ENCODE measurements around the gene KIAA1549. TPM values are rescaled to one million over a fixed set of nuclear protein-coding genes. Genes with fewer than 3 reads are reported as not detected.
"Not testable (repeated sequence)": the region's sequence is repeated elsewhere in the genome, so short reads cannot be mapped to it uniquely, and the experiment has no call there.

KIAA1549 gene
- 5.7 TPM for total RNA-seq

DNA sequence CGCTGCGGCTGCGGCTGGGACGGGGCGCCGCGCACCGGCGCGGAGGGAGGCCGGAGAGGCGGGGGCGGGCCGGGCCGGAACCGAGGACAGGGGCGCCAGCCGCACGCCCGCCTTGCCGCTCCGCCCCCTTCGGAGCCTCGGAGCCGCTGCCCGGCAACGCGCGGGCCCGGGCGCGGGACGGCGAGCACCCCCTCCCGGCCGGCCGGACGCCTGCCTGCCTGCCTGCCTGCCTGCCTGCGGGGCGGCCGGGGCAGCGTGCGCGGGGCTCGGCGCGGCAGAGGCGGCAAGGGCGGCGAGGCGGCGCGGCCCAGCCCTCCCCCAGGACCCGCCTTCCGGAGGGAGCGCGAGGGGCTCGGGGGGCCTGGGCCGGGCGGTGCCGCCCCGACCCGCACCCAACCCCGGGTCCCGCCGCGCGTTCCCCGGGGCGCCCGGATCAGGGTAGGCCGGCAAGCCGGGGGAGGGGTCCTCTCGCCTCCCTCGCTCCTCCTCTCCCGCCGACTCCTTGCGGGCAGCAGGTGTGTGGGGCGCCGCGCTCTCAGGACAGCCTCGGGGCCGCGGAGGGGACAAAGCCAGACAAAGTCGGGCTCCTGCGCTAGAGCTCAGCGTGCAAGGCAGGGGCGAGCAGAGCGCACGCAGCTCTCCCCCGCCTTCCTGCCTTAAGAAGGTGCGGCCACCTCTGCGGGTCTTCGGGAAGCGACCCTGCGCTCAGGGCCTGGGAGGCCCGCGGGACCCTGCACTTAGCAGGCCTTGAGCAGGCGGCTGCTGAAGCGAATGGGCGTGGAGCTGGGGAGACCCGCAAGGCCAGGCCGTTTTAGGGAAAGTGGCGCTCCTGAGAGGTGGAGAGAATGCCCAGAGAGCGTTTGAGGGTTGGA lies at the start of gene KIAA1549:
KIAA1549 (minus strand) TSS at position 58 of the 872 bp plus-strand sequence. CDS start 120 bp downstream, outside the sequence.
- DNase-seq (ENCODE audit: low spot score) = peak; percentile 53

DNA sequence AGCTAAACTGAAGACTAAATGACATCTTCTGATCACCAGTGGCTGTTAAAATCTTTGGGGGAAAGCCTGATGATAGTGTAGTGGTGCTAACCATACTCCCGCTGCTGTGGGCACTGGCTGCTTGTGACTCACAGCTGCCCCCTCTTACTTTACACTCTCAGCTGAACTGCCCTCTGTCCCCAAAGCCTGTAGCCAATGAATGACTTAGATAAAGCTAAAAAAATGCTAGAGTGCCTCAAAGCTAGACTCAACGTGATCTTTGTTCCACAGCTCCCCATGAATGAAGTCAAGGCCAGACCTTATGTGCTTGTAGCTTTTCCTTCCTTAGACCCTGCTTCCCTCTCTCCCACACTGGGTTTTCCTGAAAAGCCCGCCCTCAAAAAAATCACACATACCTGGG lies 48.2 kb upstream of the KIAA1549 start:
- no peak for DNase-seq (ENCODE audit: low spot score)

DNA sequence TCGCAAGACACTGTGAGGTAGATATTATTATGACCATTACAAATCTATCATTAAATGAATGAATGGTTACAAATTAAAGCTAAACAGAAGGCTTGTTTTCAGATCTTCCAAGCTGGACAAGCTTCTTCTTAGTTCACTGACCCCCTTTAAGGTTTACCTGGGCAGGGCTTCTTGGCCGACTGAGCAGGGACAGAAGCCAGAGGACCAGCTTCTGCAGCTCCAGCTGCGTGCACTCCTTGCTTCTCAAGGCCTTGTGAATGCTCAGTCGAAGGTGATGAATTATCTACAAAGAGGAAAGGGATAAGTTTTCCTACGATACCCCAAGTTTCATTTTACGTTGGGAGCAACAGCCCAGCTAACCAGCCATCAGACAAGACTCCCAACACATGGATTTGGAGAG lies 45.4 kb upstream of the KIAA1549 start:
- no peak for DNase-seq (ENCODE audit: low spot score)

DNA sequence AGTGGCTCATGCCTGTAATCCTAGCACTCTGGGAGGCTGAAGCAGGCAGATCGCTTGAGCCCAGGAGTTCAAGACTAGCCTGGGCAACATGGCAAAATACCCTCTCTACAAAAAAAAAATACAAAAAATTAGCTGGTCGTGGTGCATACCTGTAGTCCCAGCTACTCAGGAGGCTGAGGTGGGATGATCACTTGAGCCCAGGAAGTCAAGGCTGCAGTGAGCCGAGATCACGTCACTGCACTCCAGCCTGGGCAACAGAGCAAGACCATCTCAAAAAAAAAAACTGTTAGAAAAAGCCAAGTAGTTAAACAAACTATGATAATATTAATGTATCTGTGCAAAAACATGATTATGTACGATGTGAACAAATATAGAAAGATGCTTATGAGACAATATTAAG lies 44.7 kb upstream of the KIAA1549 start:
- not testable (repeated sequence) for DNase-seq (ENCODE audit: low spot score)

DNA sequence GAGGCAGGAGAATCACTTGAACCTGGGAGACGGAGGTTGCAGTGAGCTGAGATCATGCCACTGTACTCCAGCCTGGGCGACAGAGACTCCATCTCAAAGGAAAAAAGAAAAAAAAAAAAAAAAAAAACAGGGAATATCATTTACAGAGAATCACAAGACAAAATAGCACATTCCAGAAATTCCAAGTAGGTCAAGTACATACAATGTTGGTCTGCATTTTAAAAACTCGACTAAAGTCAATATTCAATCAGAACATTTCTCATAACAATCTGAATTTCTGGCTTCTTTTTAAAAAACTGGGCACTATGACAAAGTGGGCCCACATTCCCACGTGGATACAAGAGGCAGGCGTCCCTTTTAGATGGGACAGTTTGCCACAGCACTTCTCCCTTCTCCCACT lies 41.9 kb upstream of the KIAA1549 start:
- DNase-seq (ENCODE audit: low spot score) = no peak

DNA sequence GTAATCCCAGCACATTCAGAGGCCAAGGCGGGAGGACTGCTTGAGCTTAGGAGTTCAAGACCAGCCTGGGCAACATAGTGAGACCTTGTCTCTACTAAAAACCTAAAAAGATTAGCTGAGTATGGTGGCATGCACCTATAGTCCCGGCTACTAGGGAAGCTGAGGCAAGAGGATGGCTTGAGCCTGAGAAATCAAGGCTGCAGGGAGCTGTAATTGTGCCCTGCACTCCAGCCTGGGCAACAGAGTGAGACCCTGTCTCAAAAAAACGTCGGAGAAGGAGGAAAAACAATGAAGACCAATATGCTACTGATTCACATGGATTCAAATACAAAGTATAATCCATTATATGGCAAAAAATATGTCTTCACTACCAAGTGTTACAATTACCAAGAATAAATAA lies 41.1 kb upstream of the KIAA1549 start:
- no peak for DNase-seq (ENCODE audit: low spot score)

DNA sequence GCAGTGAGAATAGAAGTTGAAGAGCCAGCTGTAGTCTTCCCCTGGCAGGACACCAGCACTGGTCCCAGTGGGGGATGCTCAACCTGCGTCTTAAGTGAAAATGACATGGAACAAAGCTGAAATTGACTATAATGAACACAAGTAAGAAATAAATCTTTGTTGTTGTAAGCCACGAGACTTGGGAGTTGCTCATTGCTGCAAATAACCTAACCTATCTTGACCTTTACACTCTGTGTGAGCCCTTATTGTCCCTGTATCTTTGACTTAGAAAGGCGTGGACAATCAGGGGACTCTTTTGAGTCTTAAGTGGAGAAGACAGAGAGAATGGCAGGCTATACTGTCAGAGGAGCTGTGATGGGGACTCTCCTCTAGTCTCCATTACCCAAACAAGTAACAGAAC lies 37.7 kb upstream of the KIAA1549 start:
- DNase-seq (ENCODE audit: low spot score) = no peak

DNA sequence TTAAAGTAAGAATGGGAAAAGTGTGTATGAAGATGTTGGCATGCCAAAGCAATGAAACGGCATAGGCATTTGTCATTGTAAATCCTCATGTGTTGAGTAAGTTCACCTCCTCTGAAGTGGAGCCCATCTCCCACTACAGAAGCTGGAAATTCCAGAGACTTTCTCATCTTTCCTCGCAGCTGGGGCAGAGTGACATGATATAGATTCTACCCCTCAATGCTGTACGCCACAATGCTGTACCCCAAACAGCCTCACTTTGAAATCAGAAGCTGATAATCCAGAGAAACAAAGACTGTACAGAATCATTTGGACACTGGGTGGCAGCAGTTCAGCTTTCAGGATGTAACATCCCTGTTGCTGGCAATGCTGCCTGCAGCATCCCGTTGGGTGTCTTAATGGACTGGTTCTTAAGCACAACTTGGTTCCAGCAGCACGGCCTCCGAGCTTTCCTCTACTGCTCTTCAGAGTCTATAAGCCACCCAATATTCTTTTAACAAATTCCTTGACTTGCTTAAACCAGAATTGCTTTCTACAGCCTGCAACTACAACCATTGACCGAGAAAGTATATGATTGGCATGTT lies 35.8 kb upstream of the KIAA1549 start:
- DNase-seq (ENCODE audit: low spot score) = peak; percentile 72

DNA sequence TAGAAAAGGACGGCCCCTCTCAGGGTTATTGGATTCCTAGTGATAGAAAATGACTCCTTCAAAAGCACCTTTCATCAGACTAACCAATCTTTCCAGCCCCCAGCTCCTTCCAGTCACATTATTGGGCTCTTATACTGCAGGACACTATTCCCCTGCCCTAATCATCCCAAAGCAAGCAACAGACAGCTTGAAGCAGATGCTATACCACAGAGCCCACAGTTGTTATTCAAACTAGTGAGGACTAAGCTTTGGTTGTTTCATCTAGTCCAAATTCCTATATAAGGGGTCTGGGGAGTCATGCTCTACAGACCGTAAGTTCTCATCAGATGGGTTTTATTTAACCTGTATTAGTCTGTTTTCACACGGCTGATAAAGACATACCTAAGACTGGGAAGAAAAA lies 30.2 kb upstream of the KIAA1549 start:
- no peak for DNase-seq (ENCODE audit: low spot score)

DNA sequence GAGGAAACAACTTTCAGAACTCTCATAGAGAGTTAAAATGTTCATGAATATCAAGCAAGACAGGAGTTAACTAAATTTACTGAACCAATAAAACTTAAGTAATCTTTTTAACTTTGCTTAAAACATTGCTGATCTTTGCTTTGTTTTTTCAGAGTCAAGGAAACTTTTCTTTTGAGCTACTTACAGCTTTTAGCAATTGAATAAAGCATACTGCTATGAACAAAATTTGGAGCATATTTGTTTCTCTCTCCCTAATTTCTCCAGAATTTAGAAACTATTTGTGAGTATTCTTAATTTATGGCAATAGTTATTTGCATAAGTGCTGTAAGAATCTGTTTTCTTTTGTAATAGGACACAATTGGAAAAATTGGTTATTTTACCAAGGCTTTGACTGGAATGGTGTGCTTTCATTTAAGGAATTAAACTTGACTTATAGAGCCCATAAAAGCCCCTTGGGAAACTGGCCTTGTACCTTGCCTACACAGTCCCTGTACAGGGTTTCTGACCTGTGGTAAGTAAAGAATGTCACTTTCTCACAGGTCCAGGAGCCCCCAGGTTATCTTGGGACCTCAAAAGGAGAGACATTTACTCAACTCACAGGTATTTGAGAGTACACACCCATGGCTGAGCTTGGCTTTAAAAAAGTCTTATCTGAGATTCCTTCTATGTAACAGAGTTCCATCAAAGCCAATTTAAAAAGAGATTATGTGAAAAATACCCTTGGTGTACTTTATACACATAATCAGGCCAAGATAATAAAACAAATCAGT lies 23.3 kb upstream of the KIAA1549 start:
- no peak for DNase-seq (ENCODE audit: low spot score)

DNA sequence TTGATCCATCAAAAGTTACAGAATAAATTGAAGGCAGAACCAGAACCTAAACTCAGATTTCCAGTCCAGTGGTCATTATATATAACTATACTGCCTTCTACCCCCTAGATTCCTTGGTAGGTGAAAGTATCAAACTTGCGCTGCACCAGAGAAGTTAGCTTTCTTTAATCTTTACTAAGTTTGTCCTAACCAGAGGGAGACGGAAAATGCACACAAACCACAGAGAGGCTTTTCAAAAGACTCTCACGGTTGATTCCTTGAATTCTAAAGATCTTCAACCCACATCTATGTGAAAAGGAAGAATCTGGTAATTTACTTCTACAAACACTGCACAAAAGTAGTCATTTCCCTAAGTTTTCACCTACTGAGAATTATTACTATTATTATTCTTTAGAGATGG lies 18.2 kb upstream of the KIAA1549 start:
- DNase-seq (ENCODE audit: low spot score) = no peak

DNA sequence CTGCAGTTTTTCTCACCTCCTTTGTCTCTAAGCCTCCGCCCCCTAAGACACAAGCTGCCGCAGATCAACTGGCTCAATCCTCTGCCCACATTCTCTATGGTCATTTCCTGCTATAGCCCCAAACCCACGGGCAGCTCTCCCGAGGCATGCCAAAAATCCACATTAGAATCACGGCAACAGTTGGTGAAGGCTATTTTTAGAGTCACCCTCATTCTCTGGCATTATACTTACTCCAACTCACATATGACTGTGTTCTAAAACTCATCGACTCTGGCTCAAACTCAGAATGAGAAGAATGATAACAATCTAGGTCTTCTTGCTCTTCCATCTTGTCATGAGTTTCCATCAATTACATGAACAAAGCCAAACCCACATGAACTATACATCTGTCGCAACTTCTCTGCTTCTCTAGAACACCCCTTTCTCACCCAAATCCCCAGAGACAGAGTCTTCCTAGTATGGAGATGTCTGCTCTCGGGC lies 10.9 kb upstream of the KIAA1549 start:
- DNase-seq (ENCODE audit: low spot score) = no peak

DNA sequence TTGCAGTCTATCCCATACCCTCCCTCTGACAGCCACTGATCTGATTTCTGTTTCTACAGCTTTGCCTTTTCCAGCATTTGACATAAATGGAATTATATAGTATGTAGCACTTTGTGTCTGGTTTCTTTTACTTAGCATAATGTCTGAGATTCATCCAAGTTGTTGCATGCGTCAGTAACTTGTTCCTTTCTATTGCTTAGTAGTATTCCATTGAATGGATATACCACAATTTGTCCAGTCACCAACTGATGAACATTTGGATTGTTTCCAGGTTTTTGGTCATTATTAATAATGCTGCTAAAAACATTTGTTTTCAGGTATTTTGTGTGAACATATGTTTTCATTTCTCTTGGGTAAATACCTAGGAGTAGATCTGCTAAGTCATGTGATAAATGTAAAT lies 6.5 kb upstream of the KIAA1549 start:
- no peak for DNase-seq (ENCODE audit: low spot score)

DNA sequence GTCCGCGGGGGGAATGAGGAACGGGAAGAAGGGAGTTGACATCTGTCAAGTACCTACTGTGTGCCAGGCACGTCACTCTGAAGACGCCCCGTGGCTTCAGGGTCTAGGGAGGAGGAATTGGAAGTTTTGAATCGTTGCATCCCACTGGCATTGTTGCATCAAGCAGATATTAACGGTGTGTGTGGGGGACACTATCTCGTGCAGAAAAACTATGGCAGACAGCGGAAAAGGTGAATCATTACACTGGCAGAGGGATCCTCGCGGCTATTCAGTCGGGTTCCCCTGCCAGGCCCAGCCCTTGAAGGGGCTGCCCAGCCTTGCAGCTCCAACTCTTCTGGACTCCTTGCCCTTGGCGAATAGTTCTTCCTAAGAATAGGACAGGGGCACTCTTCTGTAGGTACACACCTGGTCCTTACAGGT lies 1.0 kb upstream of the KIAA1549 start:
- no peak for DNase-seq (ENCODE audit: low spot score)

DNA sequence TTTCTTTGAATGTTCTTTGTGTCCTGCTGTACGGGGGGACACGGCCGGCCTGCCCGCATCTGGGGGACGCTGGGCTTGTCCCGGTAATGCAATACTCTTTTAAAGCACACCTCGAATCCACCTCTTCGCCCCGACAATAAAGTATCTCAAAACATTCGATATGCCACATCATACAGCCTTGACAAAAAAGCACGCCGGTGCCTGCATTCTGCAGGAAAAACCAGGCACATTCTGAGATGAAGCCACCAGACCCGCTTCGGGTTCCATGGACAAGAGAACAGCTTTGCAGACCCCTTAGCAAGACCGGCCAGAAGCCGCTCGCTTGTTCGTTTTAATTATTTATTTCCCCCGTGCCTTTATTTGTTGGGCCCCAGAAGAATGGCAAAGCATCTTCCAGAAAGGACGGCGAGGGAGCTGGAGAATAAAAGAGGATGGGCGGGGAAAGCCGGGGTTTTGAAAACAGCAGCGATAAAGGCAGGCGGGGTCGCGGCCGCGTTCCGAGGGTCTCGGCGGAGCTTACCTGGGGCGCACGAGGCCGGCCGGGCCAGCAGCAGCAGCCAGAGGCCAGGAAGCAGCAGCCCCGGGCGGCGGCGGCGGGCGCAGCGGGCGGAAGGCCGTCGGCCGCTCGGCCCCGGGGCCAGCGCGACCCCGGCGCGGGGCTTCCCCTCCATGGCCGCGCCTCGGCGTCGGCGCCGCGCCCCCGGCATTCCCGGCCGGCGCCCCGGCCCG lies 462 bp downstream of the KIAA1549 start:
- no peak for DNase-seq (ENCODE audit: low spot score)

DNA sequence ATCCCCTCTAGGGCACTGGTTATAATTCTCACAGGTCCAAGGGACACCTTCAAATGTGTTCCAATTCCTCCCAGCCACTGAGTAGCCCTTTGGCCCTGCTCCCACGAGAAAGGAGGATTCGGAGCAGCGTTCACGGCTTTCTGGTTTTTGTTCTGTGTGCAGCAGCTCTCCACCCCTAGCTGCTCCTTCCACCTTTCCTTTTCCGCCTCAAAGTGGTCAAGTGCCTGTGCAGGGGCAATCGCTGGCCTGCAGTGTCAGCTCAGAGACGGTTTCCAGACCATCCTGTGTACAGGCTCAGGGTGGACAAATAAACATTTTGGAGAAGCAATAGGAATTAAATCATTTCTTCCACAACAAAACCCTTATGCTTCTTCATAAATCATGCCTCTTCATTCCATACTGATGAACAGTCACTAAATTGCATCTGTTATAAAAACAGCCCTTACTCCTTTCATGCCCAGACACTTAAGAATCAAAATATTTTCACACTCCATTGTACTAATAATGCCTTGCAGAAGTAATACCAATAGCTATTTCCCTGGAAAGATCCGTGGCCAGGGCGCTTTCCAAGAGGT lies 1.1 kb downstream of the KIAA1549 start:
- DNase-seq (ENCODE audit: low spot score) = no peak

DNA sequence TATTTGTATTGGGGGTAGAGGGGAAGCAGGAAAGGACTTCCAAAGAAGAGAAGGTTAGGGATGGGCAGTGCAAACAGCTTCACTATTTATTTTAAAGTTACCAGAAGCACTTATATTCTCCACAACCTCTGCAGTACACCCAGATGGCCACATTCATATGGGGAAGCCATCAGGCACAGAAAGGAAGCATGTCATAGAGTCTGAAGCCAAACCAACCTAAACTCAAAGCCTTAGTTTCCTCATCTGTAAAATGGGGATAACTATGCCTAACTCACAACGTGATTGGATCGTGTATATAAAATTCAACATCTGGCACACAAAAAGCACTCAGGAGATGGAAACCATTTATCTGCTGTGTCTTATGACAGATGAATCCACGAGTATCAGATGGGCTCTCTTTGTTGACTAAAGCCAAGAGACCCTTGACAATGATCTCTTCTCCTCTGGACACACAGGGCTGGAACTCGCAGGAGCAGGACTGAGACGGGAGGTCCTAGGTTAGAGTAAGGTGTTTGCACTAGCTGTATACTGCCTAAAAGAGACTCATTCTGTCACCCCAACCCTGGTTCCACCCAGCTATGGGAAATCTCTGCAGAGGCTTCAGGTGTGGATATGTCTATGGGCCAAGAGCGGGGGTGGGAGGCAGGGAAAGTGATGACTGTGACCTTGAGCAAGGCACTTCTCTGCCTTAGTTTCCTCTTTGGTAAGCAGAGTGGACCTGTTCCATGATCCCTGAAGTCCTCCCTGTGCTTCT lies 1.8 kb downstream of the KIAA1549 start:
- no peak for DNase-seq (ENCODE audit: low spot score)

DNA sequence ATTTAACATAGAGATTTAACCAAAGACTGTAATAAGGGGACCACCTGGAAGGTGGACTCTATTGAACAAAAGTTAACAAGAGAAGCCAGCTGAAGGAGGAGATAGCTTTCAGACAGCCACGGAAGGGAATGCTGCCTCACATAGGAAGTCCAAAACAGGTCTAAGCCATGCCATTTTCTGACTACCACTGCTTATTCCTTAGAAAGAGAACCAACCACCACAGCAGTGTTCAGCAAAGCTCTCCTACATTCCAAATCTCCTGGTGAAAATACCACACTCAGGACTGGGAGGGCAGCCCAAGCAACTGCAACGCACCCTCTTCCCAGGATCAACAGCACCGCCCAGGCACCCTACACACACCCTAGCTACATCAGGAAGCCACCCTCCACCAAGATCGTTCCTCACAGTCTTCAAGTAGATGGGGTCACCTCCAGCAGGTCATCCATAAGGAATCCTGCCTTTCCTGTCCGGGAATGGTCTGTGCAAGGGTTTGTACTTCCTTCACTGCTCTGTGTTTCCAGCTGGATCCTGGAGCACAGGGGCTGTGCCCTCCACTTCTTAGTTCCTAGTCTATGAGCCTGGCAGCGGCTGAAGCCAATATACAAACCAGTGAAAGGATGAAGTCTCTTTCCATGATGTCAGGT lies 2.5 kb downstream of the KIAA1549 start:
- DNase-seq (ENCODE audit: low spot score) = no peak

DNA sequence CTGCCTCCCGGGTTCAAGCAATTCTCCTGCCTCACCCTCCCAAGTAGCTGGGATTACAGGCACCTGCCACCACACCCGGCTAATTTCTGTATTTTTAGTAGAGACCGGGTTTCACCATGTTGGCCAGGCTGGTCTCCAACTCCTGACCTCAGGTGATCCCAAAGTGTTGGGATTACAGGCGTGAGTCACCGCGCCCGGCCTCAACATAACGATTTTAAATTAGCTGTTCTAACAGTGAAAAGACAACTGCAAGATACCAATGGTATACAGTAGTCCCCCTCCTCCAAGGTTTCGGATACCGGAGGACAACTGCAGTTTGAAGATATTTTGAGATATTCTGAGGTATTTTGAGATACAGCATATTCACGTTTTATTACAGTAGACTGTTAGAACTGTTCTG lies 5.0 kb downstream of the KIAA1549 start:
- DNase-seq (ENCODE audit: low spot score) = not testable (repeated sequence)
